ENCODE data around the gene MARCHF4. TPM values are rescaled to one million over a fixed set of nuclear protein-coding genes. Genes with fewer than 3 reads are reported as not detected.

Gene MARCHF4
- total RNA-seq, 1 experiment from 2014 or later: not detected

DNA sequence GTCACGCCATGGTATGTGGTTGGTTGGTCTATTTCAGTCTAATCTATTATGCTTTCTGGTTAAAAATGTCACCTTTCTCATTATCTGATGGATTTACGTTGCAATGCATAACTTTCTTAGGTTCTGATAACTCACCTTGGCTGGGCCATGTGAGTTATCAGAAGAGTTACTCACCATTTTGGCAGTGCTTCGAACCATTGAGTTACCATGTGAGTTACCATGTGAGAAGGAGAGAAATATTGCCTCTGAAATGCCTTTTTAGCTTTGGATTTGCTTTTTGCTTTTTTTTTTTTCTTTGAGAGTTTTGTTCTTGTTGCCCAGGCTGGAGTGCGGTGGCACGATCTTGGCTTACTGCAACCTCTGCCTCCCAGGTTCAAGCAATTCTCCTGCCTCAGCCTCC is 41.6 kb upstream of the MARCHF4 start (continued):
- no peak for TF ChIP-seq CBX3 (IDR thresholded peaks at IDR 0.05; ENCODE audit: low read depth)
- no peak for TF ChIP-seq ZNF274 (IDR thresholded peaks at IDR 0.05; ENCODE audit: low read depth, low read length)
- no peak for TF ChIP-seq EGR1 (IDR thresholded peaks at IDR 0.05; ENCODE audit: low read depth)

DNA sequence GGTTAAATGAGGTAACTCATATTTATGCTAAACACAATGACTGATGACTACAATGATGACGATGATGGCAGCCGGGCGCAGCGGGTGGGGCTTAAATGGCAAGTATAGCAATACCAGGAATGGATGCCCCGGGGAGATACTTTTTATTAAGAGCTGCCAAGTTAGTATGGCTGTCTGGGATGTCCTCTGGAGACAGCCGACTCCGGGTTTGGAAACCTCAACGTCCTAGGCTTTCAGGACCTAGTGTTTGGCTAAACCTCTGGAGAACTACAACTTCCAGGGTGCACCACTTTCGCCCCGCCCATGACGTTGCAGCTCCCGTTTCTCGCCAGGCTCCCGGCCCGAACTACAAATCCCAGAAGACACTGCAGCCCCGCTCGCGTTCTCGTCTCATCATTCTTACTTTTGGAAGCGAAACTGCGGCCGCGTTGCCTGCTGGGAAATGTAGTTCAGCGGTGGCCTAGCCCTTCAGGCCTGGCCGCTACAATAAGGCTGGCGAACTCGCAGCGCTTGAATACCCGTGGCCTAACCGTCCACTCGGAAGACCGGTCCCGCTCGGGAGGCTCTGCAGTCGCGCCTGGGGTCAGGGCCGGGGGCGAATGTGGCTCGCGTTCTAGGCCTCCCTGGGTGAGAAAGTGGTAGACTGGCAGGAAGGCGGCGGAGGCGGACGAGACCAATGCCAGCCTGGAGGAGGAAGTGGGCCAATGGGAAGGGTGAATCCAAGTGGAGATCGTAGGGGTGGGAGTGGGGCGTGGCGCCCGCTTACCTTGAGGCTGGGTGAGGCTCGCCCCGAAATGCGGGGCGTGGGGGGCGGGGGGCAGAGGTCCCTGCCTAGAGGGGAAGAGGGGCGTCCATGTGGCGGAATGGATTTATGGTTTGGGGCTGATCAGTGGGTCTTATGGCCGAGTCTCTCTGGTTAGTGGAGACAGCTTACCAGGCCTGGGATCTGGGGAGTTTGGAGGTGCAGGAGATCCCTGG is 40.0 kb upstream of the MARCHF4 start, which contains the start of gene SMARCAL1:
Gene SMARCAL1 (plus strand): TSS at position 463 of the 978 bp plus-strand sequence. CDS start 2,221 bp downstream, outside the sequence.
- no peaks in the 10 kb centered on the region for H3K36me3 ChIP-seq (ENCODE audit: control insufficient read depth in 1 of 2, insufficient read depth in 2 of 2, low read length in 2 of 2)
- H3K9me2 ChIP-seq (ENCODE audit: insufficient read depth): no peaks in the 10 kb centered on the region
- peak within 1 kb of the TSS; percentile 73 to 79 for H3K4me3 ChIP-seq (replicated peaks in 1 of 2; ENCODE audit: low read depth in 1 of 2, low read length in 2 of 2)
- peaks cover 2% of the 10 kb centered on the region; the same call in 1 of the 2 replicates for H3K27me3 ChIP-seq (ENCODE audit: insufficient read depth, low read length)
- intact Hi-C loops (cut with micrococcal nuclease): loop anchor here (5.0 to 10.0 kb wide), 2 partner anchors 85 to 272 kb away; partner anchors contain the start of gene RPL37A
- DNase-seq (ENCODE audit: low read depth, low spot score) (peak; percentile 94), ATAC-seq (peak; percentile 88)
- H3K9ac ChIP-seq (ENCODE audit: low read length): peak within 1 kb of the TSS; percentile 68
- no peaks in the 10 kb centered on the region for H3K9me3 ChIP-seq (ENCODE audit: control insufficient read depth in 1 of 2, insufficient read depth in 1 of 2, low read depth in 1 of 2, low read length in 2 of 2)
- peak within 1 kb of the TSS; percentile 72 for H3K27ac ChIP-seq (ENCODE audit: low read depth, low read length)
- ChIA-PET CTCF (interaction anchor here (0.8 kb wide), 1 partner anchor 189 kb away, joined by 4 read pairs; no protein-coding TSS in a partner anchor), RAD21 (ENCODE audit: low non-redundant PET in 1 of 2, low total read pairs in 2 of 2, uncharacterized antibody in 2 of 2, unreplicated experiment in 2 of 2) (no interaction called here), POLR2A (interaction anchor here (0.7 to 1.4 kb wide), 2 partner anchors 86 to 281 kb away, joined by 3 to 9 read pairs; partner anchors contain the start of gene RPL37A)
- TSS peak; percentile 78 for BruUV-seq (replicated peaks)
- peak within 1 kb of the TSS; percentile 87 for H3K4me2 ChIP-seq (ENCODE audit: low read length)
- no peaks in the 10 kb centered on the region for H3K79me2 ChIP-seq (ENCODE audit: insufficient read depth, low read length)
- H2AFZ ChIP-seq (ENCODE audit: low read depth, low read length, poor library complexity, severe bottlenecking): peak within 1 kb of the TSS; percentile 92
- peaks cover 0 to 11% of the 10 kb centered on the region in 2 experiments; a peak in 2 of 4 replicates for H3K4me1 ChIP-seq (ENCODE audit: control insufficient read depth in 1 of 2, insufficient read depth in 2 of 2, low read length in 2 of 2)
- no peaks in the 10 kb centered on the region for H4K20me1 ChIP-seq (ENCODE audit: insufficient read depth)
- TF ChIP-seq EZH2 (IDR thresholded peaks at IDR 0.05) (no peak), SRF (IDR thresholded peaks at IDR 0.05; ENCODE audit: low read depth) (no peak), YY1 (IDR thresholded peaks at IDR 0.05; ENCODE audit: extremely low read depth, insufficient replicate concordance, low read depth, low read length) (no peak), SP1 (IDR thresholded peaks at IDR 0.05; ENCODE audit: low read depth) (peak; percentile 88), ELF1 (IDR thresholded peaks at IDR 0.05; ENCODE audit: borderline replicate concordance, low read depth) (peak; percentile 51; the same call in 1 of the 2 replicates), EGR1 (IDR thresholded peaks at IDR 0.05; ENCODE audit: low read depth) (no peak), EZH2phosphoT487 (IDR thresholded peaks at IDR 0.05; ENCODE audit: borderline replicate concordance) (no peak), TCF7L2 (IDR thresholded peaks at IDR 0.05; ENCODE audit: borderline replicate concordance, extremely low read depth, insufficient read depth, insufficient read length) (peak; percentile 54), SIN3A (IDR thresholded peaks at IDR 0.05; ENCODE audit: low read depth) (no peak)
- TF ChIP-seq, protein P1, sequence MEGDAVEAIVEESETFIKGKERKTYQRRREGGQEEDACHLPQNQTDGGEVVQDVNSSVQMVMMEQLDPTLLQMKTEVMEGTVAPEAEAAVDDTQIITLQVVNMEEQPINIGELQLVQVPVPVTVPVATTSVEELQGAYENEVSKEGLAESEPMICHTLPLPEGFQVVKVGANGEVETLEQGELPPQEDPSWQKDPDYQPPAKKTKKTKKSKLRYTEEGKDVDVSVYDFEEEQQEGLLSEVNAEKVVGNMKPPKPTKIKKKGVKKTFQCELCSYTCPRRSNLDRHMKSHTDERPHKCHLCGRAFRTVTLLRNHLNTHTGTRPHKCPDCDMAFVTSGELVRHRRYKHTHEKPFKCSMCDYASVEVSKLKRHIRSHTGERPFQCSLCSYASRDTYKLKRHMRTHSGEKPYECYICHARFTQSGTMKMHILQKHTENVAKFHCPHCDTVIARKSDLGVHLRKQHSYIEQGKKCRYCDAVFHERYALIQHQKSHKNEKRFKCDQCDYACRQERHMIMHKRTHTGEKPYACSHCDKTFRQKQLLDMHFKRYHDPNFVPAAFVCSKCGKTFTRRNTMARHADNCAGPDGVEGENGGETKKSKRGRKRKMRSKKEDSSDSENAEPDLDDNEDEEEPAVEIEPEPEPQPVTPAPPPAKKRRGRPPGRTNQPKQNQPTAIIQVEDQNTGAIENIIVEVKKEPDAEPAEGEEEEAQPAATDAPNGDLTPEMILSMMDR (IDR thresholded peaks at IDR 0.05 in 2 of 3, conservative IDR thresholded peaks at IDR 0.05 in 1 of 3; ENCODE audit: borderline replicate concordance in 1 of 3, insufficient read depth in 1 of 3, low read depth in 2 of 3, low read length in 2 of 3): no peak
- TF ChIP-seq, protein P2, sequence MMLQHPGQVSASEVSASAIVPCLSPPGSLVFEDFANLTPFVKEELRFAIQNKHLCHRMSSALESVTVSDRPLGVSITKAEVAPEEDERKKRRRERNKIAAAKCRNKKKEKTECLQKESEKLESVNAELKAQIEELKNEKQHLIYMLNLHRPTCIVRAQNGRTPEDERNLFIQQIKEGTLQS (IDR thresholded peaks at IDR 0.05): no peak
- TF ChIP-seq, protein P3, sequence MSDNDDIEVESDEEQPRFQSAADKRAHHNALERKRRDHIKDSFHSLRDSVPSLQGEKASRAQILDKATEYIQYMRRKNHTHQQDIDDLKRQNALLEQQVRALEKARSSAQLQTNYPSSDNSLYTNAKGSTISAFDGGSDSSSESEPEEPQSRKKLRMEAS (IDR thresholded peaks at IDR 0.05): peak; percentile 40; the same call in 1 of the 2 replicates
- TF ChIP-seq, protein P4, sequence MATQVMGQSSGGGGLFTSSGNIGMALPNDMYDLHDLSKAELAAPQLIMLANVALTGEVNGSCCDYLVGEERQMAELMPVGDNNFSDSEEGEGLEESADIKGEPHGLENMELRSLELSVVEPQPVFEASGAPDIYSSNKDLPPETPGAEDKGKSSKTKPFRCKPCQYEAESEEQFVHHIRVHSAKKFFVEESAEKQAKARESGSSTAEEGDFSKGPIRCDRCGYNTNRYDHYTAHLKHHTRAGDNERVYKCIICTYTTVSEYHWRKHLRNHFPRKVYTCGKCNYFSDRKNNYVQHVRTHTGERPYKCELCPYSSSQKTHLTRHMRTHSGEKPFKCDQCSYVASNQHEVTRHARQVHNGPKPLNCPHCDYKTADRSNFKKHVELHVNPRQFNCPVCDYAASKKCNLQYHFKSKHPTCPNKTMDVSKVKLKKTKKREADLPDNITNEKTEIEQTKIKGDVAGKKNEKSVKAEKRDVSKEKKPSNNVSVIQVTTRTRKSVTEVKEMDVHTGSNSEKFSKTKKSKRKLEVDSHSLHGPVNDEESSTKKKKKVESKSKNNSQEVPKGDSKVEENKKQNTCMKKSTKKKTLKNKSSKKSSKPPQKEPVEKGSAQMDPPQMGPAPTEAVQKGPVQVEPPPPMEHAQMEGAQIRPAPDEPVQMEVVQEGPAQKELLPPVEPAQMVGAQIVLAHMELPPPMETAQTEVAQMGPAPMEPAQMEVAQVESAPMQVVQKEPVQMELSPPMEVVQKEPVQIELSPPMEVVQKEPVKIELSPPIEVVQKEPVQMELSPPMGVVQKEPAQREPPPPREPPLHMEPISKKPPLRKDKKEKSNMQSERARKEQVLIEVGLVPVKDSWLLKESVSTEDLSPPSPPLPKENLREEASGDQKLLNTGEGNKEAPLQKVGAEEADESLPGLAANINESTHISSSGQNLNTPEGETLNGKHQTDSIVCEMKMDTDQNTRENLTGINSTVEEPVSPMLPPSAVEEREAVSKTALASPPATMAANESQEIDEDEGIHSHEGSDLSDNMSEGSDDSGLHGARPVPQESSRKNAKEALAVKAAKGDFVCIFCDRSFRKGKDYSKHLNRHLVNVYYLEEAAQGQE (IDR thresholded peaks at IDR 0.05; ENCODE audit: low read depth): no peak

All from HCT116 (cell line).